GM12878 (cell line): ENCODE data around the gene HMBS. TPM values are rescaled to one million over a fixed set of nuclear protein-coding genes. Genes with fewer than 3 reads are reported as not detected.

ENCODE experiments used
- ATAC-seq: fragments of 200-7000 bp; cut with Tn5 transposase; 3 replicates; pipeline ENCODE4 v1.9.1; 2020; ENCODE audit warnings: mild to moderate bottlenecking, moderate library complexity
- BruUV-seq: library from RNA; stranded (reverse); fragments of 400-500 nt; replicated peaks from 2 replicates; lab custom pipeline; 2021; lab: Mats Ljungman, UMichigan
- CTCF ChIA-PET: fragments of 300-600 bp; sonication (Branson Sonifier 250); formaldehyde crosslinking; extraction: SDS; loops from one replicate; lab custom pipeline; 2021; ENCODE audit warnings: inconsistent platforms; lab: Yijun Ruan, JAX
- POLR2A ChIA-PET: fragments of 350-600 bp; formaldehyde crosslinking; extraction: SDS; loops from one replicate; lab custom pipeline; 2021; ENCODE audit warnings: inconsistent platforms; lab: Charles Lee
- RAD21 ChIA-PET: fragments of 300-600 bp; sonication (Branson Sonifier 250); formaldehyde crosslinking; loops from one replicate; lab custom pipeline; 2023; ENCODE audit warnings: antibody characterized with exemption; ENCODE audit not compliant: unreplicated experiment; lab: Charles Lee
- SMC1A ChIA-PET: fragments of 300-600 bp; sonication (Branson Sonifier 250); formaldehyde crosslinking; loops from one replicate; lab custom pipeline; 2023; ENCODE audit not compliant: unreplicated experiment, uncharacterized antibody; lab: Charles Lee
- DNase-seq: peaks from one replicate; pipeline ENCODE4 v3.0.0-alpha.2; 2011; ENCODE audit warnings: low read depth, low spot score
- FAIRE-seq: peaks from 3 replicates; lab custom pipeline; 2011; peaks lifted over from hg19 to GRCh38; lab: Jason Lieb, UNC
- H2AFZ ChIP-seq: 2 replicates; pipeline ENCODE4 v1.6.0; 2011; ENCODE audit warnings: low read depth, low read length, control low read depth; ENCODE audit not compliant: control insufficient read depth
- H3K27ac ChIP-seq: 2 replicates; pipeline ENCODE4 v1.5.1; 2011; ENCODE audit warnings: control low read depth; ENCODE audit not compliant: control insufficient read depth, insufficient read depth
- H3K27me3 ChIP-seq, 2 experiments: replicated peaks in 1 of 2; 2 replicates each; pipeline versions ENCODE4 v1.6.0 to v1.6.1; 2011; ENCODE audit warnings: low read length in 1 of 2; ENCODE audit not compliant: control insufficient read depth in 2 of 2, insufficient read depth in 2 of 2
- H3K36me3 ChIP-seq, 2 experiments: 2 replicates each; pipeline ENCODE4 v1.5.1; 2011; ENCODE audit warnings: low read length in 1 of 2; ENCODE audit not compliant: control insufficient read depth in 2 of 2, insufficient read depth in 2 of 2
- H3K4me1 ChIP-seq: 2 replicates; pipeline ENCODE4 v1.6.1; 2011; ENCODE audit warnings: mild to moderate bottlenecking, low read length, moderate library complexity, mixed read lengths; ENCODE audit not compliant: control insufficient read depth, insufficient read depth
- H3K4me2 ChIP-seq: 2 replicates; pipeline ENCODE4 v1.6.0; 2011; ENCODE audit warnings: control low read depth; ENCODE audit not compliant: control insufficient read depth, insufficient read depth
- H3K4me3 ChIP-seq: fragments of 200-600 bp; sonication (generic); 2 replicates; pipeline ENCODE4 v1.5.1; 2016
- H3K79me2 ChIP-seq: 2 replicates; pipeline ENCODE4 v1.6.0; 2011; ENCODE audit warnings: low read length; ENCODE audit not compliant: control insufficient read depth, insufficient read depth
- H3K9ac ChIP-seq: 2 replicates; pipeline ENCODE4 v1.8.0; 2011; ENCODE audit warnings: low read length, control low read depth, mixed read lengths; ENCODE audit not compliant: control insufficient read depth, insufficient read depth
- H3K9me3 ChIP-seq: replicated peaks from 3 replicates; pipeline ENCODE4 v1.5.1; 2011; ENCODE audit warnings: mild to moderate bottlenecking, low read length; ENCODE audit not compliant: control insufficient read depth, insufficient read depth
- H4K20me1 ChIP-seq: 2 replicates; pipeline ENCODE4 v1.6.0; 2011; ENCODE audit not compliant: control insufficient read depth, insufficient read depth
- CBX3 ChIP-seq: fragments of 200-600 bp; sonication (generic); IDR thresholded peaks from 2 replicates; pipeline ENCODE4 v1.6.1; 2016; ENCODE audit warnings: low read depth, borderline replicate concordance
- EZH2 ChIP-seq: IDR thresholded peaks from 2 replicates; pipeline ENCODE4 v1.6.1; 2012; ENCODE audit warnings: low read depth, mild to moderate bottlenecking, control low read depth, inconsistent platforms, low read length, borderline replicate concordance; ENCODE audit not compliant: control insufficient read depth
- FOXM1 ChIP-seq: IDR thresholded peaks from 2 replicates; pipeline ENCODE4 v1.6.1; 2012; ENCODE audit warnings: low read depth, mild to moderate bottlenecking, inconsistent platforms, low read length, moderate library complexity
- HCFC1 ChIP-seq: fragments of 150-350 bp; IDR thresholded peaks from 2 replicates; pipeline ENCODE4 v1.6.1; 2014; ENCODE audit warnings: low read length
- IRF4 ChIP-seq: IDR thresholded peaks from 2 replicates; pipeline ENCODE4 v1.6.1; 2011; ENCODE audit warnings: low read depth, low read length
- MEF2B ChIP-seq: fragments of 450-650 bp; IDR thresholded peaks from 2 replicates; pipeline ENCODE4 v1.6.1; 2018; ENCODE audit warnings: mild to moderate bottlenecking, moderate library complexity; ENCODE audit not compliant: partially characterized antibody, poor library complexity, severe bottlenecking
- MXI1 ChIP-seq: fragments of 150-350 bp; IDR thresholded peaks from 2 replicates; pipeline ENCODE4 v1.6.1; 2011; ENCODE audit warnings: low read depth, mild to moderate bottlenecking, inconsistent platforms, low read length, improper control_type of control experiment
- MYC ChIP-seq: IDR thresholded peaks from 2 replicates; pipeline ENCODE4 v1.6.1; 2011; ENCODE audit warnings: mild to moderate bottlenecking, low read length, moderate library complexity, inconsistent platforms; ENCODE audit not compliant: insufficient read depth, insufficient replicate concordance, insufficient read length, severe bottlenecking
- NFYB ChIP-seq: IDR thresholded peaks from 2 replicates; pipeline ENCODE4 v1.6.1; 2011; ENCODE audit warnings: low read depth, mild to moderate bottlenecking, low read length, improper control_type of control experiment, moderate library complexity; ENCODE audit not compliant: insufficient read depth
- NR2F1 ChIP-seq: fragments of 450-650 bp; conservative IDR thresholded peaks from 2 replicates; pipeline ENCODE4 v1.6.1; 2017; ENCODE audit warnings: mild to moderate bottlenecking
- POLR2AphosphoS2 ChIP-seq: IDR thresholded peaks from 2 replicates; pipeline ENCODE4 v1.6.1; 2011; ENCODE audit warnings: low read depth, mild to moderate bottlenecking, low read length, improper control_type of control experiment, moderate library complexity
- POU2F2 ChIP-seq: IDR thresholded peaks from 3 replicates; pipeline ENCODE4 v1.6.1; 2011; ENCODE audit warnings: low read depth, mild to moderate bottlenecking, low read length, borderline replicate concordance
- SIX5 ChIP-seq: IDR thresholded peaks from 2 replicates; pipeline ENCODE4 v1.6.1; 2011; ENCODE audit warnings: mild to moderate bottlenecking, low read depth, low read length, moderate library complexity; ENCODE audit not compliant: severe bottlenecking
- SMAD5 ChIP-seq: IDR thresholded peaks from 2 replicates; pipeline ENCODE4 v1.6.1; 2016; ENCODE audit warnings: antibody characterized with exemption, low read depth
- SMC3 ChIP-seq: IDR thresholded peaks from 2 replicates; pipeline ENCODE4 v1.6.1; 2011; ENCODE audit warnings: low read length, improper control_type of control experiment, borderline replicate concordance
- TCF12 ChIP-seq: IDR thresholded peaks from 2 replicates; pipeline ENCODE4 v1.6.1; 2011; ENCODE audit warnings: low read depth, mild to moderate bottlenecking, low read length
- YY1 ChIP-seq: IDR thresholded peaks from 2 replicates; pipeline ENCODE4 v1.6.1; 2011; ENCODE audit warnings: low read depth, mild to moderate bottlenecking, low read length
- ZNF217 ChIP-seq: fragments of 450-650 bp; IDR thresholded peaks from 2 replicates; pipeline ENCODE4 v1.6.1; 2017; ENCODE audit warnings: antibody characterized with exemption, mild to moderate bottlenecking
- ZNF384 ChIP-seq: IDR thresholded peaks from 2 replicates; pipeline ENCODE4 v1.6.1; 2012; ENCODE audit warnings: low read depth, mild to moderate bottlenecking, low read length, improper control_type of control experiment, borderline replicate concordance
- ZSCAN29 ChIP-seq: fragments of 450-650 bp; IDR thresholded peaks from 2 replicates; pipeline ENCODE4 v1.6.1; 2017; ENCODE audit warnings: mild to moderate bottlenecking, moderate library complexity
- WGBS: methylation state at CpG from one replicate; pipeline ENCODE4 v1.1.6; 2016; ENCODE audit warnings: low lambda C conversion rate; ENCODE audit not compliant: insufficient replicate concordance, insufficient coverage; ENCODE audit errors: missing lambda C conversion rate; 5-methylcytosine and 5-hydroxymethylcytosine counted together
- in situ Hi-C: fragments of 300-500 bp; cut with MboI; formaldehyde crosslinking; loops from 9 replicates; pipeline ENCODE4 v1.14.3; 2018; ENCODE audit warnings: mixed read lengths
- intact Hi-C: fragments of 100-400 bp; cut with micrococcal nuclease; formaldehyde crosslinking; loops from one replicate; pipeline ENCODE4 v1.14.2; 2022; ENCODE audit not compliant: unreplicated experiment
- polyA plus RNA-seq, 11 experiments: library from polyadenylated mRNA; depleted of rRNA in 4 of 11; unstranded in 6 of 11; stranded (reverse) in 5 of 11; fragments of >200 nt; fragmentation: Nextera tagmentation in 4 of 11; fragmentation: Illumina TruSeq in 1 of 11; extraction: Ambion mirVana in 4 of 11; extraction: Trizol in 1 of 11; gene quantifications; 1 replicate in 1 of 11; 2 replicates in 10 of 11; pipeline versions ENCODE4 v1.2.1 to v1.2.3, GENCODE V29; 2011 to 2016; ENCODE audit warnings: inconsistent platforms in 2 of 11, missing spikeins in 2 of 11, low read depth in 1 of 11
- total RNA-seq, 4 experiments: library from RNA; depleted of rRNA in 3 of 4; stranded (reverse); fragments of >200 nt in 3 of 4; fragmentation: Illumina TruSeq in 1 of 4; extraction: Trizol in 1 of 4; gene quantifications; 2 replicates each; pipeline versions ENCODE4 v1.2.1 to v1.2.3, GENCODE V29; 2013 to 2021
- TF ChIP-seq, protein P1 (sequence below): IDR thresholded peaks from 2 replicates; pipeline ENCODE4 v1.6.1; 2011; ENCODE audit warnings: low read depth, low read length, improper control_type of control experiment, borderline replicate concordance
- TF ChIP-seq, protein P2 (sequence below): IDR thresholded peaks from 2 replicates; pipeline ENCODE4 v1.6.1; 2012; ENCODE audit warnings: low read length, inconsistent platforms

The HMBS gene
- total and polyA plus RNA-seq, 10 of the 15 experiments (the other 5 are each of a cell fraction or from before 2014, with no cell fraction given) = 17.7 to 96.7 (median 49.7) TPM

DNA sequence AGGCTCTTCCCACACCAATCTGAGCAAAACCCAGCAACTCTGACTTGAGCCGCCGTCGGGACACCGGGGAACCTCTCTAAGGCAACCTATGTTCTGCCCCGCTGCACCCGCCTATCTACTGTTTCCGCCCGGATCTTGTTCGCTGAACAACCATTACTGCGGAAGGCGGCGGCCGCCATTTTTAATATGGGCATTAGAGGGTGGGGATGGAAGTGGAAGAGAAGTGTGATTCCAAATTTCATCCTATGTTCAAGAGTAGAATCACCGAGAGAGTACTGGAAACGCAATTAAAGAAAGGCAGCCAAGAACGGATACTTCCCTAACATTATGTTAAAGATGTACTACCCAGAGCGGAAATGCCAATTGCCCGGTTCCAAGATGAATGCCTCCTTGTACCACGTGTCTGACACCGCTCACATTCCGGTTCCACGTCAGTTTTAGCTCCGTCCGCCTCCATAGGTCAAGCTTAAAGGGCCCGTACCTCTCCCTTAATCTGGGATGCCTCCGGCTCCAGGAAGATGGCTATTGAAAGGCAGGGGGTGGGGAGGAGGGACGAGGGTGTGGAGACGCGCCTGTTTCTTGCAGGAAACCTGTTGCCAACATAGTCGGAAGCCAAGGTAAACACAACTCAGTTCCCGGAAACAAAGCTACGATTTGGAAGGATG, 17.2 kb downstream of the HMBS start, which contains the start of gene DPAGT1:
Gene DPAGT1, minus strand, starts transcription at position 95 of the 665 bp plus-strand sequence. CDS start 198 bp downstream, outside the sequence.
- Histone ChIP-seq H3K9me3 (no peaks in the 10 kb centered on the region), H3K79me2 (peaks cover 27% of the 10 kb centered on the region), H3K36me3 (peaks cover 4 to 7% of the 10 kb centered on the region in 2 experiments; a peak in 3 of 4 replicates), H3K4me3 (peak within 1 kb of the TSS; percentile 97), H2AFZ (peak within 1 kb of the TSS; percentile 96), H3K4me1 (peaks cover 27% of the 10 kb centered on the region), H3K27ac (peak within 1 kb of the TSS; percentile 96), H3K27me3 (no peaks in the 10 kb centered on the region), H3K9ac (peak within 1 kb of the TSS; percentile 87), H3K4me2 (peak within 1 kb of the TSS; percentile 90), H4K20me1 (no peaks in the 10 kb centered on the region)
- BruUV-seq = no TSS peak
- in situ Hi-C loops = no loop called here
- peak; percentile 91 for ATAC-seq
- FAIRE-seq = peak; percentile 90
- 1% methylated on average over 32 of the region's 32 CpGs for WGBS
- peak; percentile 92 for DNase-seq
- ChIA-PET CTCF (interaction anchor here (0.7 to 2.2 kb wide), 14 partner anchors 8 to 236 kb away, joined by 3 to 10 read pairs (median 3); partner anchors contain the start of genes CBL, HINFP and VPS11), RAD21 (interaction anchor here (0.6 to 1.7 kb wide), 12 partner anchors 16 to 286 kb away, joined by 3 to 22 read pairs (median 4); partner anchors contain the start of genes CBL, HINFP, HMBS and VPS11), SMC1A (interaction anchor here (0.7 to 1.8 kb wide), 8 partner anchors 10 to 650 kb away, joined by 3 to 17 read pairs (median 4); partner anchors contain the start of genes HINFP, HMBS, NLRX1 and RPS25), POLR2A (interaction anchor here (0.6 to 2.4 kb wide), 14 partner anchors 8 to 237 kb away, joined by 3 to 25 read pairs (median 4); partner anchors contain the start of genes HINFP, HMBS, MCAM and VPS11)
- intact Hi-C loops = loop anchor here (5.0 kb wide), 2 partner anchors 85 to 175 kb away; partner anchors contain the start of genes BCL9L, RPS25 and TRAPPC4
- TF ChIP-seq, protein P1, sequence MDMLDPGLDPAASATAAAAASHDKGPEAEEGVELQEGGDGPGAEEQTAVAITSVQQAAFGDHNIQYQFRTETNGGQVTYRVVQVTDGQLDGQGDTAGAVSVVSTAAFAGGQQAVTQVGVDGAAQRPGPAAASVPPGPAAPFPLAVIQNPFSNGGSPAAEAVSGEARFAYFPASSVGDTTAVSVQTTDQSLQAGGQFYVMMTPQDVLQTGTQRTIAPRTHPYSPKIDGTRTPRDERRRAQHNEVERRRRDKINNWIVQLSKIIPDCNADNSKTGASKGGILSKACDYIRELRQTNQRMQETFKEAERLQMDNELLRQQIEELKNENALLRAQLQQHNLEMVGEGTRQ = peak; percentile 85
- TF ChIP-seq SMAD5 (0 out of 2 replicates have a peak, but pooled peaks have one; percentile 60), TCF12 (no peak), YY1 (peak; percentile 99), SIX5 (peak; percentile 71), HCFC1 (peak; percentile 82), FOXM1 (no peak), CBX3 (no peak), ZSCAN29 (no peak), NFYB (peak; percentile 41; the same call in 1 of the 2 replicates), MYC (peak; percentile 76), POLR2AphosphoS2 (no peak; the same call in 1 of the 2 replicates), POU2F2 (no peak), MXI1 (peak; percentile 94; the same call in 1 of the 2 replicates), NR2F1 (peak; percentile 68), ZNF217 (no peak), EZH2 (no peak), IRF4 (peak; percentile 50), ZNF384 (no peak), SMC3 (no peak), MEF2B (peak; percentile 41)
- TF ChIP-seq, protein P2, sequence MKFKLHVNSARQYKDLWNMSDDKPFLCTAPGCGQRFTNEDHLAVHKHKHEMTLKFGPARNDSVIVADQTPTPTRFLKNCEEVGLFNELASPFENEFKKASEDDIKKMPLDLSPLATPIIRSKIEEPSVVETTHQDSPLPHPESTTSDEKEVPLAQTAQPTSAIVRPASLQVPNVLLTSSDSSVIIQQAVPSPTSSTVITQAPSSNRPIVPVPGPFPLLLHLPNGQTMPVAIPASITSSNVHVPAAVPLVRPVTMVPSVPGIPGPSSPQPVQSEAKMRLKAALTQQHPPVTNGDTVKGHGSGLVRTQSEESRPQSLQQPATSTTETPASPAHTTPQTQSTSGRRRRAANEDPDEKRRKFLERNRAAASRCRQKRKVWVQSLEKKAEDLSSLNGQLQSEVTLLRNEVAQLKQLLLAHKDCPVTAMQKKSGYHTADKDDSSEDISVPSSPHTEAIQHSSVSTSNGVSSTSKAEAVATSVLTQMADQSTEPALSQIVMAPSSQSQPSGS = no peak
